Measurements from ENCODE around the gene REPS2. TPM values are rescaled to one million over a fixed set of nuclear protein-coding genes. Genes with fewer than 3 reads are reported as not detected.

Gene REPS2
- total RNA-seq, 1 experiment from 2014 or later = 3.7 TPM

GRCh38 chrX:17052210-17052609 is 105.8 kb downstream of the REPS2 start:
- H4K91ac ChIP-seq (ENCODE audit: insufficient read length, low read depth, low read length) = no peak overlapping the region
- H3K18ac ChIP-seq (ENCODE audit: insufficient read length, low read depth, low read length) = no peak overlapping the region
- H4K8ac ChIP-seq (replicated peaks; ENCODE audit: insufficient read length, low read depth, low read length) = no peak overlapping the region
- no peak overlapping the region for H2AK5ac ChIP-seq (ENCODE audit: insufficient read length, low read length)
- TF ChIP-seq CTCF (conservative IDR thresholded peaks at IDR 0.05) = no peak
- no peaks in the 10 kb centered on the region for H3K79me1 ChIP-seq (ENCODE audit: insufficient read depth, low read depth, low read length, poor library complexity, severe bottlenecking)
- no peak overlapping the region for H2BK20ac ChIP-seq (ENCODE audit: low read depth, low read length, poor library complexity, severe bottlenecking)
- Mint-ChIP-seq H3K4me1 (no peaks in the 10 kb centered on the region), H3K9me3 (no peaks in the 10 kb centered on the region; a peak in 1 of 5 replicates), H3K36me3 (ENCODE audit: insufficient read depth in 1 of 3, low read depth in 3 of 3) (no peaks in the 10 kb centered on the region), H3K27ac (no peak overlapping the region), H3K27me3 (ENCODE audit: low read depth) (no peaks in the 10 kb centered on the region), H3K4me3 (no peak overlapping the region)
- H3K23me2 ChIP-seq (ENCODE audit: insufficient read length, low read depth, low read length, poor library complexity, severe bottlenecking) = no peaks in the 10 kb centered on the region
- no peaks in the 10 kb centered on the region for H3K79me2 ChIP-seq (ENCODE audit: insufficient read depth, low read length)
- H3K23ac ChIP-seq (ENCODE audit: insufficient read length, low read depth, low read length) = no peak overlapping the region
- no peak overlapping the region for H2BK15ac ChIP-seq (ENCODE audit: low read depth, low read length)
- H2BK120ac ChIP-seq (ENCODE audit: low read depth, low read length, poor library complexity, severe bottlenecking) = no peak overlapping the region
- H2BK12ac ChIP-seq (ENCODE audit: insufficient read length, low read depth, low read length) = no peak overlapping the region
- no peaks in the 10 kb centered on the region for H4K20me1 ChIP-seq (ENCODE audit: control insufficient read depth, insufficient read depth, insufficient read length)
- no peak overlapping the region for H3K4ac ChIP-seq (ENCODE audit: low read depth, low read length)
- DNase-seq = no peak
- H3T11ph ChIP-seq (ENCODE audit: low read length) = no peak overlapping the region
- H3K9me3 ChIP-seq (ENCODE audit: control insufficient read depth, low read depth, low read length) = no peaks in the 10 kb centered on the region
- no peak overlapping the region for H3K4me2 ChIP-seq (ENCODE audit: insufficient read depth, insufficient read length, low read length)
- H3K9ac ChIP-seq (ENCODE audit: extremely low read depth, insufficient read length, low read length) = no peak overlapping the region
- no peak overlapping the region for H3K14ac ChIP-seq (ENCODE audit: insufficient read depth, low read length)
- no peaks in the 10 kb centered on the region for H3K4me1 ChIP-seq (ENCODE audit: insufficient read depth, low read length)
- no peak overlapping the region for H3K56ac ChIP-seq (ENCODE audit: insufficient read length, low read depth, low read length)
- no peaks in the 10 kb centered on the region for H3K27me3 ChIP-seq (ENCODE audit: insufficient read depth, low read length)
- H2BK5ac ChIP-seq (ENCODE audit: insufficient read length, low read length) = no peak overlapping the region
- no peak overlapping the region for H2AFZ ChIP-seq (ENCODE audit: low read length)
- no peak overlapping the region for H3K27ac ChIP-seq (ENCODE audit: insufficient read length, low read depth, low read length)
- no peak overlapping the region for H4K5ac ChIP-seq (ENCODE audit: insufficient read length, low read depth, low read length)
